ENCODE data around the gene ZNF512B.

DNA sequence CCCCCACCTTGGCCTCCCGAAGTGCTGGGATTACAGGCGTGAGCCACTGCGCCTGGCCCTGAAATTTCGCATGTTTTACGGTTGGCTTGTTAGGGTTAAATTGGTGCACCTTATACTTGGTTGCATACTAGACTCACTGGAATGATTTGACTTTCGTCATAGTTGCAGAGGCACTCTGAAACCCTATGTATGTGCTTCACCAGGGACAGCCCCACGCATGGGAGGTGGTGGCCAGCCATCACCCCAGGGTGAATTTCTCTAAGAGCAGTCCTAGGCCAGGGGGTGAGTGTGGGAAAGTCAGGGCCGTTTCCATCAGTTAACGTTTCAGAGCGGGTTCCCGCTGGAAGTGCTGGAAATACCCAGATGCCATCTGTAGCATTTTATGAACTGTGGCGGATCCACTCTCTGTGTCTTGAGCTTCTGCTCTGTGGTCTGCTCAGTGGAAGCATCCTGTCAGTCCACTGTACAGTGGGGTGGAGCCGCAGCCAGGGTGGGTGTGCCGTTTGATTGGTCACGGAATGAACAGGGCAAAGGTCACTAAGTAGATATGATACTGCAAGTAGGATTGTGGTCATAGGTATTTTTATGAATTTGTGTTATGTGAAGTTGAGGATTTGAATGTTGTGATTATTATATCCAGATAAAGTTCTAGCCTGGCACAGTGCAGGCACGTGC lies 61.6 kb downstream of the ZNF512B start:
- TF ChIP-seq CTCF (conservative IDR thresholded peaks at IDR 0.05): no peak
- TF ChIP-seq ZFX (IDR thresholded peaks at IDR 0.05): no peak

Measured in C4-2B (cell line).